GM19397 (cell line): ENCODE data around the gene EFEMP2.

ENCODE experiments used
- ATAC-seq: cut with Tn5 transposase; IDR thresholded peaks from one replicate; pipeline ENCODE4 v1.9.1; 2021; ENCODE audit warnings: mild to moderate bottlenecking, moderate library complexity; ENCODE audit not compliant: unreplicated experiment

EFEMP2 gene

DNA sequence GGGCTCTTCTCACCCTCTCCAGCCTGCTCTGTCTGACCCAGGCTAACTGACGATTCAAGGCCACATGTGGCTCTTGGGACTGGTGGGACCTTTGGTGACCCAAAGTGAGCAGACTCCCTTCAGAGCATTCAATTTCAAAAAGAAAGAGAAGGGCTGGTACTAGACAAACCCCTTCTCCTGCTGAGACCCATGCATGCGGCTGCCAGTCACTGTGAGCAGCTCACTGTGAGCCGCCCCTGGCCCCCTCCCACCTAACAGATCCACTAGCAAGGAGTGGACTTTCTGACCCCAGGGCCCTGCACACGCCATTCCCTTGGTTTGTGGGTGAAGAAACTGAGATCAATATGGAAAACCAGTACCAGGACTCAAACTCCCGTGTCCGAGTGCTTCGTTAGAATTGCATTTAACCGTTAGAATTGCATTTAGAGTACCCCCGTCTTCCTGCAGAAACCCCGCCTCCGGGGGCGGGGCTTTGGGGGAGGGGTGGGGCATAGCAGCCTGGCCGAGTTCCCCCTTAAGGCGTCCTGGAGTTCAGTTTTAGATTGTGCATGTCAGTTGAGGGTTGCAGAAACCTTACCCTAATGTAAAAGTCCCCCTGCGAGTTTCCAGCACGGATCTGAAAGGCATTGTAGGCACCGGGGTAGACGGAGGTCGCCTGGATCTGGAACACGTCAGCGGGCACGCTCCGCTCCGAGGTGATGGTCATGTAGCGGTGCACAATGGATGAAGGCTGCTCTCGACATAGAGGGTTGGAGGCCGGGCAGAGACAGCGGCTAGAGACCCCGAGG is 5.1 kb downstream of the EFEMP2 start:
- ATAC-seq: no peak

DNA sequence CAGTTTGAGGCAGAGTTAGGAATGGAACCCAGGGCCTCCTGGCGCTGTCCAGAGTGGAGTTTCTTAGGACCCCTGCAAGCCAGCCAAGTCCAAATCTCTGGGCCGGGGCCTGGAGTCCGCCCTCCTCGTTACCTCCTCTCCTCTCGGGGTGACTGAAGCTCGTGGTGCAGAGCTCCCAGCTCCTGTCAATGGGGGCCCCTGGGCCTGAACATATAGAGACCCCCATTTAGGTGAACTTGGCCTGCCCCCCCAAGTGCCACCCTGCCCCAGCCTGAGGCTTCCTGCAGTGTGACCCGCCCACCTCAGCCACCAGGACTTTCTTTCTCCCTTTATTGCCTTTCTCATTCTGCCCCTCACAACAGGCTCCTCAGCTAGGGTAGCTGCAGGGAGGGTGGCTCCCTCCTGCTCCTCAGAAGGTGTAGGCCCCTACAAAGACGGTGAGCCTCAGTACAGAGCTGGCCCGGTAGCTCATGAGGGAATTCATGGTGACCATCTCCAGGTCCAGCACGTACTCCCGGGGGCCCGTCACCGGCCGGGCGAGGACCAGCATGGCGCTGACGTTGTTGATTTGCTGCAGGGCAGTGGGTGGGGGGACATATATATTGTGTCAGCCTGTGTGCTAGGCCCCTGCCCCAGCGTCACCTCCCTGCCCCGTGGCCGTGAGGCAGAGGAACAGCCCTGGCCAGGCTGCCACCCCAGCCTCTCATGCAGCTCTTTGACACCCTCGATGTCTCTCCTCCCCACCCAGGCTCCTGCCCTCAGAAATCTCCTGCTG is 5.9 kb downstream of the EFEMP2 start:
- no peak for ATAC-seq

DNA sequence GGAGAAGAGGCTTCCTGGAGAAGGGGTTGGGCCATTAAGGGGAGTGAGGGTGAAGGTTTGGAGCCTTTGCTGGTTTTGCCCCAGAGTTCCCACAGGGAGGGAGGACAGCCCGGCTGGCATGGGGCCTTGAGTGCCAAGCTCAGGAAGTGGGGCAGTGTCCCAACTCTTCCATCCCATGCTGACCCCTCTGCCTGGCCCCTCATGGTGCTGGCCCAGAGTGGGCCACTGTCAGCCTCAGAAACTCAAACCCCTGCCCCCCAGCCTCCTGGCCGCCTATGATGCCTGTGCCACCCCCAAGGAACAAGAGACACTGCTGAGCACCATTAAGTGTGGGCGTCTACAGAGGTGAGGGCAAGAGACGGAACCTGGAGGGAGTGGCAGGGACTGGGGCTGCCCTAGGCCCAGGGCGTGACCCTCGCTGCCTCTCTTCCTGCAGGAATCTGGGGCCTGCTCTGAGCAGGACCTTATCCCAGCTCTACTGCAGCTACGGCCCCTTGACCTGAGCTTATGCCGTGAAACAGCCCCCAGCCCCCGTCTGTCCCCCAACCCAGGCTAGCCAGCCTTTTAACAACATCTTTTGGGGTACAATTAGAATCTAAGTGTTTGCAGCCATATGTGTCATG is 6.9 kb downstream of the EFEMP2 start:
- no peak for ATAC-seq

DNA sequence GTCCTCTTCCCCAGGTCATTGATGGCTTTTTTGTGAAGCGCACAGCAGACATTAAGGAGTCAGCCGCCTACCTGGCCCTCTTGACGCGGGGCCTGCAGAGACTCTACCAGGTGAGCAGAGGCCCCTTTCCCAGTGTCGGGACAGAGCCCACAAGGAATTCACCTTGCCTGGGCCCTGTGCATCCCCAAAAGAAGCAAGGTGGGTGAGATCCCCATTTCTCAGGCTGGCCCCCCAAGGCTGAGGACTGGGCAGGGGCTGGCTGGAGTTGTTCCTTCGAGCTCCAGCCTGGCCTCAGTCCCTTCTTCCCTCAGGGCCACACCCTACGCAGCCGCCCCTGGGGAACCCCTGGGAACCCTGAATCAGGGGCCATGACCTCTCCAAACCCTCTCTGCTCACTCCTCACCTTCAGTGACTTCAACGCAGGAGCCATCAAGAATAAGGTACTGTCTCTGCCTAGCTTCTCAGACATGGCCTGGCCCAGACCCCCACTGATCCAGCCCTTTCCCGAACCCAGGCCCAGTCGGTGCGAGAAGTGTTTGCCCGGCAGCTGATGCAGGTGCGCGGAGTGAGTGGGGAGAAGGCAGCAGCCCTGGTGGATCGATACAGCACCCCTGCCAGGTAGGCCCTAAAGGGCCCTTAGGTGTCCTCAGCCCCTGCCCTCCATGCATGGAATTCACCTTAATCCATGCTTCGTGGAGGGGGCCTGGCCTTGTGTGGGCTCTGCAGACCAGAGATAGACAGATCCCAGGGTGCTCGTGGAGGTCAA is 7.7 kb downstream of the EFEMP2 start:
- ATAC-seq: no peak

DNA sequence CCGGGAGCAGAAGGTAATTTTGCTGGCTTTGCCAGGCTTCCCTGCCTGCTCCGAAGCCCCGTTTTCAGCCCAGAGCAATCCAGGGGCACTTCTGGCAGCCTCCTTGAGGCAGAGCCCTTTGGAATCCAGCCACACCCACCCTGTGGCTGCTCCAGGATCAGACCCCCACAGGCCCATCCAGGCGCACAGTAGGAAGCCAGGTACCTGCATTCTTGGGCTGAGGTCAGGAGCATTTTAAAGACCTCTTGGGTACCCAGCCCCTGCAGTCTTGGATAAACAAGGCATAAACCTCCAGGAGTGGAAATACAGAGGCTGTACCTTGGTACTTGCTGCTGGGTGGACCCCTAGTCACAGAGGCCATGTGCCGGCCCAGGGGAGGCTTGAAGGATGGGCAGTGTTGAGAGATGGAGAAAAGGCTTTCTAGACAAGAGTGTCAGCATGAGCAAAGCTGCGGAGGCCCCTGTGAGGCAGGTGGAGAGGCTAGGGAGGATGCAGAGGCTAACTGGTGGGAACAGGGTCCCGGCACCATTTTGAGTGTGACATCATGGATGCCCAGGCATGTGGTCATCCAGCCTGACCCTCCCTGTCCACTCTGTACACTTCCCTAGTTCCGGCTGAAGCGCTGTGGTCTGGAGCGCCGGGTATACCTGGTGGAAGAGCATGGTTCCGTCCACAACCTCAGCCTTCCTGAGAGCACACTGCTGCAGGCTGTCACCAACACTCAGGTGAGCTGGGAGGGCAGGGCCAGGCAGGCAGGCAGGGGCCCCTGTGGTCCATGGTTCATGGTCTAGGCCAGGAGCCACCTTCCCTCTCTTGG is 8.5 kb downstream of the EFEMP2 start:
- ATAC-seq: no peak

DNA sequence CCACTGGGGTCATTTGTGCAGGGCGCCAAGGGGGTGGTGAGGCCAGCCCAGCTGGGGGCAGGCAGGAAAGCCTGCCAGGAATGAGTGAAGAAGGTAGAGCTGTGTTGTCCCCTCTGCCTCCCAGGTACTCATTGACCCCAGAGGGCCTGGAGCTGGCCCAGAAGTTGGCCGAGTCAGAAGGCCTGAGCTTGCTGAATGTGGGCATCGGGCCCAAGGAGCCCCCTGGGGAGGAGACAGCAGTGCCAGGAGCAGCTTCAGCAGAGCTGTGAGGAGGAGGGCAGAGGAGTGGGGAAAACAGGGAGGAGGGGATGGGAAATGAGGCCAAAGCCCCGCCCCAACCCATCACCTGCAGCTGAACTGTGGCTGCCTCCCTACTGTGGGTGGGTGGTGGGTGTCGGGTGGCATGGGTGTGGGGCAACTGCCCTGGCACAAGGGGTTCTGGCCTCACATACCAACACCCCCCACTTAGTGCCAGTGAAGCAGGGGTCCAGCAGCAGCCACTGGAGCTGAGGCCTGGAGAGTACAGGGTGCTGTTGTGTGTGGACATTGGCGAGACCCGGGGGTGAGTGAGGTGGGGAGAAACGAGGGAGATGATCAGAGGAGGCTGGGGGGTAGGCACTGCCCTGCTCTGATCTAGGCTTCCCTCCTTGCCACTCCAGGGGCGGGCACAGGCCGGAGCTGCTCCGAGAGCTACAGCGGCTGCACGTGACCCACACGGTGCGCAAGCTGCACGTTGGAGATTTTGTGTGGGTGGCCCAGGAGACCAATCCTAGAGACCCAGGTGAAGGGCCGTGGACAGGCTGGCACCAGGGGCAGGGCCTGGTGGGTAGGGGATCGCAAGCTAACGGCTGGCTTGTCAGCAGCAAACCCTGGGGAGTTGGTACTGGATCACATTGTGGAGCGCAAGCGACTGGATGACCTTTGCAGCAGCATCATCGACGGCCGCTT is 9.4 kb downstream of the EFEMP2 start:
- no peak for ATAC-seq

DNA sequence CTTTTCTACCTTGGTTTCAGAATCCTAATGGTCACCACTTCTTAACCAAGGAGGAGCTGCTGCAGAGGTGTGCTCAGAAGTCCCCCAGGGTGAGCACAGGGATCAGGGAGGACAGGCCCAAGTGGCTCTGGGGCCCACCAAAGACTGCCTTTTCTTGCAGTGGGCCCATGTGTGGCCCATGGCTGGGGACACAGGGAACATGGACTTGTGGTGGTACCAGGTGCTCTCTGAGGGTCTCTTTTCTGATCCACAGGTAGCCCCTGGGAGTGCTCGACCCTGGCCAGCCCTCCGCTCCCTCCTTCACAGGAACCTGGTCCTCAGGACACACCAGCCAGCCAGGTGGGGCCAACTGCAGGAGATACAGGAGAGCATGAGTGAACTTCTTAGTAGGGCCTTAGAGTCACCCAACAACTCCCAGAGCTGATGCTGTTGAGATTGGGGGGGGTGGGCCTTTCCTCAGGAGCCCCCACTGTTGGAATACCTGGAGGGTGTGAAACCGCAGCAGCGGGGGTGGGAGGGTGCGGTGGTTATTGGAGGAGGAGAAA is 10.3 kb downstream of the EFEMP2 start:
- no peak for ATAC-seq

DNA sequence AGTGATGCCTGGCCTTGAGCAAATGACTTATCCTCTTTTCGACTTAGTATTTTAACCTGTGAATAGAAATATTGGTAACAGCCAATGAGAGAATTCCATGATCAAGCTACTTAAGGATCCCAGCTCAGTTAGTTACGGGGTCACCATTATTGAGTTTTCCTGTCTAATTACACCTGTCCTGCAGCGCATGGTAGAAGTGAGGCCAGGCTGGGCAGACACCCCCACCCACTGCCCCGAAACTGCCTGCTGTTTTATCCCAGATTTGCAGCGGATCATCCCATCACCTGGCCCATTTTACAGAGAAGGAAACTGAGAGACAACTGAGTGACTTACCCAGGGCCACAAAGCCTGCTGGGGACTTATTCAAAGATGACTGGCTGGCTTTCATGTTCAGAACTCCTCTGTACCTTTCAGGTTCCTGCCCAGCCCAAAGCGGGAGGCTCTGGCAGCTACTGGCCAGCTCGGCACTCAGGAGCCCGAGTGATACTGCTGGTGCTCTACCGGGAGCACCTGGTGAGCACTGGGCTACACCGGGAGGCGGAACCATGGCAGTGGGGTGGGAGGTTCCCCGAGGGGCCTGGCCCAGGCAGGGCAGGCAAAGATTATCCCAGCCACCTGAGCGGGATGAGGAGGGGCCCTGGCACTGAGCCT is 10.9 kb downstream of the EFEMP2 start:
- ATAC-seq: no peak

DNA sequence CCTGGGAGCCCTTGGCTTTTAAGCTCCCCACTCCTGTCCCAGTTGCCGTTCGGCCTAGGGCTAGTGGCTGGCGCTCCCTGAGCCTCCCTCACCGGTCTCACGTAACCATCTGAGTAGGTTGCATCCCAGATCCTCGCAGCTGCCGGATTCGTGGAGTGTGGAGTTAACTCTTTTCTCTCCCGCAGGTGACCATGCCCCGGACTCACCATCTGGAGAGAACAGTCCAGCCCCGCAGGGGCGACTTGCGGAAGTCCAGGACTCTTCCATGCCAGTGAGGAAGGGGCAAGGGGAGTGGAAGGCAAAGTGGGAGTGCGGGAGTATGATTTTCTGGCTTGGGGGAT is 11.5 kb downstream of the EFEMP2 start:
- no peak for ATAC-seq

DNA sequence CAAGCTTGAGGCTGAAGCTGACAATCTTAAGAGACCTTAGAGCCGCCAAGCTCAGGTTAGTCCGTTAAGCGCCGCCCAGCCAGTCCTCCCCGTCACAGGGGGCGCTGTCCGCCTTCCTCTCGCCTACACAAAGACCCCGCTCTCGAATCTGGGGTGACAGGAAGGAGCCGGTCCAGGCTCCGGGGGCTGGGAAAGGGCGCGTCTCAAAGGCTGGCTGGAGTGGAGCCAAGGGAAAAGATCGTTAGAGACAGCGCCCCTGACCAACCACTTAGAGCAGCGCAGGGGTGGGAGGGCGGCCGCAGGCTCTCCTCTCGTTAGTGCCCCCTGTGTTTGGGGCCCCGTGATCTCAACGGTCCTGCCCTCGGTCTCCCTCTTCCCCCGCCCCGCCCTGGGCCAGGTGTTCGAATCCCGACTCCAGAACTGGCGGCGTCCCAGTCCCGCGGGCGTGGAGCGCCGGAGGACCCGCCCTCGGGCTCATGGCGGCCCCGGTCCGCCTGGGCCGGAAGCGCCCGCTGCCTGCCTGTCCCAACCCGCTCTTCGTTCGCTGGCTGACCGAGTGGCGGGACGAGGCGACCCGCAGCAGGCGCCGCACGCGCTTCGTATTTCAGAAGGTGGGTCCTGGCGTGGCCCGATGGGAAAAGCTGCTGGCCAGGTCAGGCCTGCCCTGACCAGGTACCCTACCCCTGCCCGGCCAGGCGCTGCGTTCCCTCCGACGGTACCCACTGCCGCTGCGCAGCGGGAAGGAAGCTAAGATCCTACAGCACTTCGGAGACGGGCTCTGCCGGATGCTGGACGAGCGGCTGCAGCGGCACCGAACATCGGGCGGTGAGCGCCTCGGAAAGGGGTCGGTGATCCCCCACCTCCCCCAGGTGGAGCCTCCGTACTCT is 12.1 kb downstream of the EFEMP2 start, which contains the start of gene MUS81:
MUS81 (plus strand) TSS at position 156 of the 887 bp plus-strand sequence; CDS start at position 477, 321 bp downstream.
- no peak for ATAC-seq

DNA sequence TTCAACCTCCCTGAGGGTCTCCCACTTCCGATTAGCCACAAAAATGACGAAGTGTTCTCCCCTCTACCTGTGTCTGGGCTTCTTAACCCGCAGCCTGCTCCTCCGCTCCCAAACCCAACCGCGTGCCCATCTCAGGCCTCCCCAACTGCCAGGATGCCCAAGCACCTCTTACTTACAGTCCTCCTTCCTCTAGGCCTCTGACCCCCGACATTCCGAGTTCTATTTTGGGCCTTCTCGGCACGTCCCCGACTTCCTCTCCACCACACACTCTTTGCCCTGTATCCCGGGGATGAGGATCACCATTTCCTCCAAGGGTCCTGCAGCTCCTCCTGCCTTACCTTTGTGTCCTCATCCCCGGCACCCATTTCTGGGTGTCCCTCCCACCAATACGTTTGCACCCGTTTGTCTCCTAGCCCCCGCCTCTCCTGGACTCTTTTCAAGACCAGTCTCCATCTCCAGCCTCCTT is 12.8 kb downstream of the EFEMP2 start:
- no peak for ATAC-seq

DNA sequence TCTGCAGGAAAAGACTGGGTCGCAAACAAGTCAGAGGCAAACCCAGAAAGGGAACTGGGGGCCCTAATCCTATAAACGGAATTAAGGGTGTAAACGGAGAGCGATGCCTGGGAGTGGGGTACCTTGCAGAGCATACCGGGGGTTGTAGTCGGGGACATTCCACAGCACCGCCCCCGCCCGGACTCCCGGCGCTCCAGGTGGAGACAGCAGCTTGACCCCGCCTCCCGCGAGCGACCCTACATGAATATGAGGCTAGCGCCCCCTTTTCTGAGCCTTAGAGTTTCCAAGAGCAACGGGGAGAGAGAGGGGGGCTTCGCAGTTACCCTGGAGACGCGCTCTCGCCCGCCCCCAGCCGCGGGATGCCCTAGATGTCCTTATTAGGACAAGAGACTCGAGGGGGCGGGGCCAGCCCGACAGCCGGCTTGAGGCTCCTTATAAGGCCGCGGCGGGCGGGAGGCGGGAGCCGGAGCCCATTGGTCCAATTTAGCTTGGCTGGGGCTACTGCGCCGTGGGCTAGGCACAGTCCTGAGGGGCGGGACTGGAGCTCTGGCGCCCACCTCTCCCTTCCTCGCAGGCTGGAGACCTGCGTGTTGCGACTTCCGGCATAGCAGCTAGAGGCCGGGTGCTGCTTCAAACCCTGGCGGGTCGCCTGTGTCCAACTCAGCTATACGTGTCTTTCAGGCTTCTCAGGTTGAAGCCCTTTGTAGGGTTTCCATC is 13.3 kb downstream of the EFEMP2 start:
- ATAC-seq: peak; percentile 46

DNA sequence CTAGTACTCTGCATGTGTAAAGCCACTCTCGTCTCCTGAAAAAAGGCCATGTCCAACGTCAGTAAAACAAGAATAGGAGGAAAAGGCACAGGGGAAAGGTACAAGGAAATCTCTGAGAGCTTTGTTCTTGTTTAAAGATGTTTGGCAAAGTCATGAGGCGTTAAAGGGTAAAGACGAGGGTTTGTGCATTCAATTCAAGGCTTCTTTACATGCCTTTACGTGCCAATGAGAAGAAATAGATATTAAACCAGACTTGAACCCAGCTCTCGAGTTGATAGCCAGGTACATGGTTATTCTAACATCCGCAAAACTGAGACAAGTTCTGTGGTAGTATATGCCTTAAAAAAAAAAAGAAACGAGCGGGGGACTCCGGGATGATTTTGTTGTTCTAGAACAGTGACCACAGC is 13.9 kb downstream of the EFEMP2 start:
- no peak for ATAC-seq

DNA sequence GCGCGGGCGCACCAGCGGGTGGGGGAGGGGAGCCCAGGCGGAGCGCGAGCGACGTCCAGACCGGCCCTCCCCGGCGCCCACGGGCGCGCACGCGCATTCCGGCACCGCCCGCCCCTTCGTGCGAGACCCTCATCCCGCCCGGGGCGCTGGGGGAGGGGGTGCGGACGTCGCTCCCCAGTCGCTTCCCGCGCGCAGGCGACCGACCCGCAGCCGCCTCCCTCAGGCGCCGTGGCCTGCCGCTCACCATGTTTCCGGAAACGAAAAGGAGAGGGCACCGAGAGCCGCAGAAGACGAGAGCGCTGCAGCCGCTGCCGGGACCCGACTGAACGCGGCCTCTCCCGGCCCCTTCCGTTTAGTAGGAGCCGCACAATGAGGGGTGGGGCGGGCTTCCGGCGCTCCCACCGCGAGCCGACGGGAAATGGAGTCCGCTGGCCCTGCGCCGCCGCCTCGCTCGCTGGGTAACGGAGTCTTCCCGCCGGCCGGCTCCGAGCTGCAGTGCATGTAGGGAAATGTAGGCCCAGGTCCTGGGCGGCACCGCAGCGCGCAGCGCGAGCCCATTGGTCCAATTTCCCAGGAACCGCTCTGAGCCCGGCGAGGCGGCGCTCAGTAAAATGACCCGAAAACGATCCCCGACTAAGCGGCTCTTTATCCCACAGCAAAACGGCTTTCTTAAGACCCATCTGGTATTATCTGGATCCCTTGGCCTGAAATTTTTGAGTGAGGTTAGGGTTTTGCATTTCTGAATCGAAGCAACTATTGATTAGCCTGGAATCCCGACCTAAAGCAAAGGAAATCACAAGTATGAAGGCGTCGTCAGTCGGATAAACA is 14.5 kb downstream of the EFEMP2 start, which contains the start of gene CFL1:
CFL1 (minus strand) TSS at position 328 of the 828 bp plus-strand sequence; CDS start at position 247, 81 bp downstream.
- ATAC-seq: peak; percentile 42

DNA sequence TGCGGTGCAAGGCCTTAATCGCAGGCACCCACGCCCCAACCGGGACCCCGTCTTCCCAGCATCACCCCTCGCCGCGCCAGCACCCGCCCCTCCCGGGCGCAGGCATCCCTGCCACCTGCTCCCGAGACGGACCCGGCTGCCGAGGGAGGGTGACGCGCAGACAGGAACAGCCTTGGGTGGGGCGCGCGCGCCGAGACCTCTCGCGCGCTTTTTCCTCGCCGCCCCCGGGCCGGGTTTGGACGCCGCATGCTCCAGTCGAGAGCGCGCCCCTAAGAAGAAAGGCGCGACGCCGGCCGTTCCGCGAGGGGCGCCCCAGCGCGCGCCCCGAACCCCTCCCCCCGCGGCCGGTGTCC is 15.1 kb downstream of the EFEMP2 start:
- ATAC-seq: peak; percentile 2
